KMS-11 (cell line): ENCODE measurements around the gene PNKP.

Experiments used
- H2AFZ ChIP-seq: fragments of 200-600 bp; sonication (generic); 2 replicates; pipeline ENCODE4 v1.6.1; 2016; ENCODE audit warnings: antibody characterized with exemption, mixed run types, low read depth
- H3K27ac ChIP-seq: fragments of 200-600 bp; sonication (generic); 2 replicates; pipeline ENCODE4 v1.6.1; 2016; ENCODE audit warnings: mild to moderate bottlenecking, mixed run types
- H3K27me3 ChIP-seq: fragments of 200-600 bp; sonication (generic); 2 replicates; pipeline ENCODE4 v1.6.1; 2017; ENCODE audit warnings: mild to moderate bottlenecking, low read depth, mixed run types, moderate library complexity; ENCODE audit not compliant: insufficient read depth
- H3K36me3 ChIP-seq: fragments of 200-600 bp; sonication (generic); 2 replicates; pipeline ENCODE4 v1.6.1; 2017; ENCODE audit warnings: mild to moderate bottlenecking, mixed run types; ENCODE audit not compliant: insufficient read depth
- H3K4me1 ChIP-seq: fragments of 200-600 bp; sonication (generic); 2 replicates; pipeline ENCODE4 v1.6.1; 2016; ENCODE audit warnings: mild to moderate bottlenecking, low read depth, mixed run types; ENCODE audit not compliant: poor library complexity, severe bottlenecking
- H3K4me2 ChIP-seq: fragments of 200-600 bp; sonication (generic); 2 replicates; pipeline ENCODE4 v1.7.0; 2016; ENCODE audit warnings: mild to moderate bottlenecking, mixed run types
- H3K4me3 ChIP-seq: fragments of 200-600 bp; sonication (generic); IDR thresholded peaks from 2 replicates; pipeline ENCODE4 v1.6.1; 2017; ENCODE audit warnings: low read depth, low read length, mixed read lengths; ENCODE audit not compliant: insufficient read depth
- H3K79me2 ChIP-seq: fragments of 200-600 bp; sonication (generic); 2 replicates; pipeline ENCODE4 v1.6.1; 2016; ENCODE audit warnings: low read depth, mixed run types; ENCODE audit not compliant: insufficient read depth
- H3K9ac ChIP-seq: fragments of 200-600 bp; sonication (generic); 2 replicates; pipeline ENCODE4 v1.6.1; 2016; ENCODE audit warnings: mild to moderate bottlenecking, mixed run types
- H4K20me1 ChIP-seq: fragments of 200-600 bp; sonication (generic); 2 replicates; pipeline ENCODE4 v1.6.1; 2016; ENCODE audit warnings: mild to moderate bottlenecking, mixed run types; ENCODE audit not compliant: insufficient read depth
- CTCF ChIP-seq: fragments of 200-600 bp; sonication (generic); conservative IDR thresholded peaks from 2 replicates; pipeline ENCODE4 v1.6.1; 2017; ENCODE audit warnings: low read depth, mild to moderate bottlenecking, antibody characterized with exemption, low read length, moderate library complexity, mixed read lengths

The PNKP gene

DNA sequence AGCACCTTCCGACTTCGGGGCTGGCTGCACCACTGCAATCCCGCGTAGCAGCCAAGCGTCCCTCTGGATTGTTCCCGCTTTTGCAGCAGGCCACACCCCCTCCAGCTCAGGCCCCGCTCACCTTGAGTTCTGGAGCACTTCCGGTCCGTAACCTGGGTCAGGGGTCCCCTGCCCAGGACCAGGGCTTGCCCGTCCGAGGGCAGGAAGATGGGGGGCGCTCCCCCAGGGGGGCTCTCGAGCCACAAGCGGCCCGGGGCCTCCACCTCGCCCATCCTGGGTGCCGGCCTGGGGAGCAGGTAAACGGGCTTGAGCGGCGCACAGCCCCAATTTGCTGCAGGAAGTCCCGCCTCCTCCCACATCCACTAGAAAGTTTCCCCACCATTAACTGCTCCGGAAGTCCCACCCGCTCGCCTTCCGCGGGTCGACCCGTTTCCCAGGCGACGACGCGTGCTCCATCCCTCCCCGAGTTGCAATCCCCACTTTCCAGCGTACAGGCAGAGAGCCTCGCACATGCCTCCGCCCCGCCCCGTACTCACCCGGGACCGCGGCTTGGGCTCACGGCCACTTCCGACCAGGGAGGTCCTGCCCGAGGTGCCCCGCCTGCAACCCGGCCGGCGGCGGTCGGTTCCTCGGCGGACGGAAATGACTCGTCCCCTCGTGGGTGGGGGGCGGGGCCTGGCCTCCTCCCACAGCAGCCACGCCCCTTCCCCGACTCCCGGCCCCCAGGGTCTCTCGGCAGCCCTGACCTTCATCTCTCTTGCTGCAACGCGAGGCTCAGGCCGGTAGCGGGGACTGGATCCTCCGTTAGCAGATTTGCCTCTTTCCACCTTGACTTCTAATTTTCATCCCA lies at the start of gene PNKP:
PNKP (minus strand) TSS at position 644 of the 850 bp plus-strand sequence; CDS start at position 272, 372 bp downstream.
- no peaks in the 10 kb centered on the region for H3K27me3 ChIP-seq
- no peaks in the 10 kb centered on the region for H4K20me1 ChIP-seq
- H3K9ac ChIP-seq, result peak within 1 kb of the TSS; percentile 49; the same call in 1 of the 2 replicates
- peak within 1 kb of the TSS; percentile 24 for H3K27ac ChIP-seq
- H2AFZ ChIP-seq, result peak within 1 kb of the TSS; percentile 40
- H3K4me2 ChIP-seq, result peak within 1 kb of the TSS; percentile 67
- peaks cover 37% of the 10 kb centered on the region for H3K4me1 ChIP-seq
- no peak for TF ChIP-seq CTCF
- H3K36me3 ChIP-seq, result peaks cover 5% of the 10 kb centered on the region; the same call in 1 of the 2 replicates
- no peak within 1 kb of the TSS for H3K4me3 ChIP-seq
- H3K79me2 ChIP-seq, result 0 out of 2 replicates have a peak, but pooled peaks cover 8% of the 10 kb centered on the region

DNA sequence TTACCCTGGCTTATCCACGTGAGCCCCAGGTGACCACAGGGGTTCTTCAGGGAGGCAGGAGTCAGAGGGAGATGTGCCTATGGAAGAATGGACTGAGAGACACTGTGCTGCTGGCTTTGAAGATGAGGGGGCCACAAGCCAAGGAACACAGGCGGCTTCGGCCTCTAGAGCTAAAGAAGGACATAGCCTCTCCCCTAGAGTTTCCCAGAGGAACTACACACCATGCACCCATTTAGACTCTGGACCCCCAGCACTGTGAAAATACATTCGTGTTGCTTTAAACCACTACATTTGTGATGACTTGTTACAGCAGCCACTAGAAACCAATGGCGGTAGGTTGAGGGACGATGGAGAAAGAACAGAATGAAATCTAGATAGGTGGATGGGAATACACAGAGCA lies 47.9 kb upstream of the PNKP start:
- Histone ChIP-seq H3K79me2 (peaks cover 53% of the 10 kb centered on the region), H3K4me1 (peaks cover 50% of the 10 kb centered on the region), H2AFZ (no peak overlapping the region), H3K9ac (no peak overlapping the region), H3K4me3 (no peak overlapping the region), H3K27ac (no peak overlapping the region), H3K36me3 (peaks cover 24% of the 10 kb centered on the region; the same call in 1 of the 2 replicates), H4K20me1 (peaks cover 12% of the 10 kb centered on the region; the same call in 1 of the 2 replicates), H3K27me3 (no peaks in the 10 kb centered on the region), H3K4me2 (no peak overlapping the region)
- TF ChIP-seq CTCF, result peak; percentile 41; the same call in 1 of the 2 replicates

GRCh38 chr19:49913720-49914119 lies 46.3 kb upstream of the PNKP start:
- 0 out of 2 replicates have a peak, but pooled peaks cover 3% of the 10 kb centered on the region for H4K20me1 ChIP-seq
- no peaks in the 10 kb centered on the region for H3K27me3 ChIP-seq
- no peak overlapping the region for H3K4me3 ChIP-seq
- no peak overlapping the region for H2AFZ ChIP-seq
- peaks cover 39% of the 10 kb centered on the region for H3K79me2 ChIP-seq
- H3K27ac ChIP-seq, result no peak overlapping the region
- peaks cover 24% of the 10 kb centered on the region; the same call in 1 of the 2 replicates for H3K36me3 ChIP-seq
- no peak for TF ChIP-seq CTCF
- peaks cover 42% of the 10 kb centered on the region for H3K4me1 ChIP-seq
- no peak overlapping the region; the same call in 1 of the 2 replicates for H3K4me2 ChIP-seq
- no peak overlapping the region for H3K9ac ChIP-seq

DNA sequence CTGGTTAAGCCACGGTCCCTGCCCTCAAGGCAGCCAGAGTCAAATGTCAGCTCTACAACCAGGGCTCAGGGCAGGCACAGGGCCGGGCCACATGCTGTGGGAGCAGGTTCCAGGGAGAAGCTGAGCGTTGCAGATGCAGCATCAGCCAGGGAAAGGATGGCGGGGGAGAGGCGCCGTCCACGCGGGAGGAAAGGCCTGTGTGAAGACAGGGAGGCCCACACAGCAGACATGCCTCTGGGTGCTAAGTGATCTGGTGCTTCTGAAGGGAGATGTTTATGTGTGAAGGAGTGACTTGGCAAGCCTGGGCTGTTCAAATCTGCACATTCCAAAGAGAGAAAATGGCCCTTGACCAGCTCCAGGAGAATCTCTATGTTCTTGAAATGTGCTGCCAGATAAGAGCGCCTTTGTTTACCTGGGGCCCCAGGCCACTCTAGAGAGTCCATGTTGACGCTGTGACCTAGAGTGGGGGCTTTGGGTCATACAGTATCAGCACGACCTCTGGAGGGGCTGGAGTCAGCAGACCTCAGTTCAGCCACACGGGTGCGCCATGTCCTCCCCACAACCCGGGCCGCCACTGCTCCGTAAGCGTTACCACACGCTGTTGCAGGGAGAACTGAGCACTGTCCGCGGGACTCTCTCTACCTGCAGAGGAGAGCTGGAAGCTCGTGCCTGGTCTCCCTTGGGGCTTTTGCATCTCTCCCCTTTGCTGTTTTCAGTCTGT lies 45.7 kb upstream of the PNKP start:
- no peak overlapping the region for H3K9ac ChIP-seq
- no peak overlapping the region for H3K4me3 ChIP-seq
- H3K4me1 ChIP-seq, result peaks cover 42% of the 10 kb centered on the region
- no peak for TF ChIP-seq CTCF
- H3K4me2 ChIP-seq, result no peak overlapping the region; the same call in 1 of the 2 replicates
- peaks cover 34% of the 10 kb centered on the region for H3K79me2 ChIP-seq
- H3K27ac ChIP-seq, result no peak overlapping the region; the same call in 1 of the 2 replicates
- H3K36me3 ChIP-seq, result peaks cover 24% of the 10 kb centered on the region; the same call in 1 of the 2 replicates
- 0 out of 2 replicates have a peak, but pooled peaks cover 3% of the 10 kb centered on the region for H4K20me1 ChIP-seq
- no peak overlapping the region for H2AFZ ChIP-seq
- no peaks in the 10 kb centered on the region for H3K27me3 ChIP-seq
